RPMI7951 (cell line): ENCODE results near the gene NIP7. TPM values are rescaled to one million over a fixed set of nuclear protein-coding genes. Genes with fewer than 3 reads are reported as not detected.
"Not testable (repeated sequence)": the region's sequence is repeated elsewhere in the genome, so short reads cannot be mapped to it uniquely, and the experiment has no call there.

Source experiments
- DNase-seq: peaks from one replicate; pipeline ENCODE4 v3.0.0-alpha.2; 2012; ENCODE audit warnings: low read depth
- total RNA-seq: library from RNA; depleted of rRNA; stranded (reverse); fragments of >200 nt; shearing (Covaris generic); gene quantifications from 2 replicates; pipeline ENCODE4 v1.2.3, GENCODE V29; 2014; rRNA removed

Gene NIP7
- total RNA-seq, result 34.5 and 39.3 TPM in 2 replicates

- DNase-seq, result peak; percentile 98
Observed at GRCh38 chr16:69339289-69340094, at the start of gene NIP7, which contains the start of gene COG8. TSS of gene NIP7 (plus strand) at chr16:69339772. CDS start at chr16:69339830, 58 bp downstream. TSS of gene COG8 (minus strand) at chr16:69339564. CDS start at chr16:69339552, 12 bp downstream.

GRCh38 chr16:69291657-69292056 lies 47.9 kb upstream of the NIP7 start:
- not testable (repeated sequence) for DNase-seq

GRCh38 chr16:69293401-69293800 lies 46.2 kb upstream of the NIP7 start:
- DNase-seq, result no peak

GRCh38 chr16:69294051-69294450 lies 45.5 kb upstream of the NIP7 start:
- DNase-seq, result no peak

GRCh38 chr16:69296771-69297170 lies 42.8 kb upstream of the NIP7 start:
- DNase-seq, result not testable (repeated sequence)

GRCh38 chr16:69298261-69298660 lies 41.3 kb upstream of the NIP7 start:
- DNase-seq, result no peak

- no peak for DNase-seq
Observed at GRCh38 chr16:69301187-69301586, 38.4 kb upstream of the NIP7 start.

- no peak for DNase-seq
Observed at GRCh38 chr16:69301861-69302260, 37.7 kb upstream of the NIP7 start.

GRCh38 chr16:69302301-69302700 lies 37.3 kb upstream of the NIP7 start:
- no peak for DNase-seq

- no peak for DNase-seq
Observed at GRCh38 chr16:69306031-69306430, 33.5 kb upstream of the NIP7 start.

- DNase-seq, result no peak
Observed at GRCh38 chr16:69307091-69307490, 32.5 kb upstream of the NIP7 start.

GRCh38 chr16:69307856-69308255 lies 31.7 kb upstream of the NIP7 start:
- DNase-seq, result no peak

GRCh38 chr16:69309316-69309715 lies 30.3 kb upstream of the NIP7 start:
- DNase-seq, result peak; percentile 19

- peak; percentile 91 for DNase-seq
Observed at GRCh38 chr16:69310653-69311532, 28.7 kb upstream of the NIP7 start, which contains the start of gene VPS4A. TSS of gene VPS4A (plus strand) at chr16:69311350. CDS start at chr16:69311512, 162 bp downstream.

- DNase-seq, result peak; percentile 36
Observed at GRCh38 chr16:69311533-69312387, 27.8 kb upstream of the NIP7 start.

- DNase-seq, result no peak
Observed at GRCh38 chr16:69313469-69313868, 26.1 kb upstream of the NIP7 start.

GRCh38 chr16:69314534-69314933 lies 25.0 kb upstream of the NIP7 start:
- DNase-seq, result no peak

GRCh38 chr16:69315486-69316311 lies 23.9 kb upstream of the NIP7 start:
- peak; percentile 34 for DNase-seq

GRCh38 chr16:69316595-69317034 lies 23.0 kb upstream of the NIP7 start:
- no peak for DNase-seq

- DNase-seq, result no peak
Observed at GRCh38 chr16:69318177-69318910, 21.2 kb upstream of the NIP7 start.
